Stimulated activated effector memory CD8-positive, alpha-beta T cell treated with anti-CD3 and anti-CD28 coated beads, Interleukin-12 subunit alpha, Interleukin-12 subunit beta, amount 100 ng/mL, for 72 hours (primary cell): ENCODE results near the gene RPL31.

Experiments used
- ATAC-seq: fragments of 150-1000 bp; cut with Tn5 transposase; 2 replicates; pipeline ENCODE4 v1.10.0; 2021
- DNase-seq, 2 donors: peaks; one replicate each; pipeline ENCODE4 v3.0.0; 2021 to 2022; ENCODE audit warnings: low spot score in 2 of 2
- H3K27ac Mint-ChIP-seq: one replicate; pipeline ENCODE4 v1.8.0; 2022; ENCODE audit warnings: mild to moderate bottlenecking, mixed read lengths
- H3K36me3 Mint-ChIP-seq: one replicate; pipeline ENCODE4 v1.8.0; 2022; ENCODE audit warnings: mild to moderate bottlenecking, mixed read lengths
- H3K4me1 Mint-ChIP-seq: one replicate; pipeline ENCODE4 v1.8.0; 2022; ENCODE audit warnings: mixed read lengths
- H3K4me3 Mint-ChIP-seq: one replicate; pipeline ENCODE4 v1.8.0; 2022; ENCODE audit warnings: mild to moderate bottlenecking, mixed read lengths
- H3K9me3 Mint-ChIP-seq: one replicate; pipeline ENCODE4 v1.8.0; 2022; ENCODE audit warnings: mixed read lengths

Gene RPL31

DNA sequence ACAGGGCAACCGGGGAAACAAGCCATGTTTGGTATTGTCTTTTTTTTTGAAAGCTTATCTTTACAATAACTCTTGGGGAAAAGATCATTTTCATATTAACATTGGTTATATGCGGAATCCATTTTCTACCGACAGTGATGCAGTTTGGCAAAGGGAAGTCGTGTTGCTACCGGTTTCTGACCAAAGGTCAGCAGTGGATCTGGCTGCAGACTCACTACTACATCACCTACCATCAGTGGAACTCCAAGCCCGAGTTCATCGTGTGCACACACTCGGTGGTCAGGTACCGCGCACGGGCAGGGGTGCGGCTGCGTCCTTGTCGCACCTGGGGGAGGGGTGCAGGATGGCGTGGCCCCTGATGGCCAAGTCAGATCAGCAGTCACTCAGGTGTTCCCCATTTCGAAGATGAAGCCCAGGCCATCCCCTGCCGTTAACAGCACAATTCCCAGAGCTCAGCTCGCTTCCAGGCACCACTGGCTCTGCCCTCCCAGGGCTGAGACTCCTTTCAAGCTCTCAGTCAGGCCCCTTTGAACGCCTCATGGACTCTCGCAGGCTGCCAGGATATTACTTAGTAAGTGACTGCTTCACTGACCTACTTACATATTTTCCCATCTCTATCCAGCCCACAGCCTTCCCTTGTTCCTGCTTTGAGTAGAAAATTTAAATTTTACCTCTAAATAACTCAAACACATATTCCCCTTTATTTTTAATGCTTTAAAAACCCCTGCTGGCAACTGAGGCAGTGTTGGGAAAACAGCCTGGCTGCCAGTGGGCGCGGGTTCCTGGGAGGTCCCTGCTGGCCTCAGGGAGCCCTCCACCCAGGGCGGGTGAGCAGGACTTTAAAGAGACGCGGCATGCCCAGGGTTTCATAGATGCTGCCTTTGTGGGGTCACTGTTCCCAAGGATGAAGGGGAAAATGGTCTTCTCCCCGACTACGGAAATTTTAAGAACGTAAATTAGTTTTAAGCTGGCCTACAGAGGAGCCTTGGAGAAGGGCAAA, 33.6 kb upstream of the RPL31 start:
- Mint-ChIP-seq H3K4me1 (no peaks in the 10 kb centered on the region), H3K9me3 (no peaks in the 10 kb centered on the region), H3K4me3 (no peak overlapping the region), H3K36me3 (no peaks in the 10 kb centered on the region), H3K27ac (no peak overlapping the region)
- no peak for DNase-seq
- ATAC-seq: no peak

- Mint-ChIP-seq H3K36me3 (no peaks in the 10 kb centered on the region), H3K4me3 (no peak overlapping the region), H3K4me1 (no peaks in the 10 kb centered on the region), H3K9me3 (no peaks in the 10 kb centered on the region), H3K27ac (no peak overlapping the region)
- ATAC-seq (no peak), DNase-seq (no peak)
These were observed 32.1 kb upstream of the RPL31 start for GRCh38 chr2:100969998-100970397.

- DNase-seq (no peak), ATAC-seq (no peak)
- Mint-ChIP-seq H3K4me3 (no peak overlapping the region), H3K27ac (no peak overlapping the region), H3K36me3 (no peaks in the 10 kb centered on the region), H3K9me3 (no peaks in the 10 kb centered on the region), H3K4me1 (no peaks in the 10 kb centered on the region)
These were observed 30.9 kb upstream of the RPL31 start for GRCh38 chr2:100971221-100971620.

- H3K9me3 Mint-ChIP-seq: no peaks in the 10 kb centered on the region
- no peaks in the 10 kb centered on the region for H3K4me1 Mint-ChIP-seq
- no peaks in the 10 kb centered on the region for H3K36me3 Mint-ChIP-seq
- DNase-seq: no peak
- no peak for ATAC-seq
- no peak overlapping the region for H3K4me3 Mint-ChIP-seq
- H3K27ac Mint-ChIP-seq: no peak overlapping the region
These were observed 29.6 kb upstream of the RPL31 start for GRCh38 chr2:100972452-100972851.

- H3K27ac Mint-ChIP-seq: no peak overlapping the region
- H3K36me3 Mint-ChIP-seq: no peaks in the 10 kb centered on the region
- no peaks in the 10 kb centered on the region for H3K9me3 Mint-ChIP-seq
- H3K4me1 Mint-ChIP-seq: peaks cover 9% of the 10 kb centered on the region
- ATAC-seq: no peak
- no peak for DNase-seq
- no peak overlapping the region for H3K4me3 Mint-ChIP-seq
These were observed 27.2 kb upstream of the RPL31 start for GRCh38 chr2:100974712-100975520.

GRCh38 chr2:100975521-100975785, 26.6 kb upstream of the RPL31 start:
- no peaks in the 10 kb centered on the region for H3K9me3 Mint-ChIP-seq
- no peak overlapping the region for H3K27ac Mint-ChIP-seq
- peaks cover 9% of the 10 kb centered on the region for H3K4me1 Mint-ChIP-seq
- H3K4me3 Mint-ChIP-seq: no peak overlapping the region
- H3K36me3 Mint-ChIP-seq: no peaks in the 10 kb centered on the region
- DNase-seq: no peak
- no peak for ATAC-seq

GRCh38 chr2:100976061-100976460, 26.0 kb upstream of the RPL31 start:
- Mint-ChIP-seq H3K9me3 (no peaks in the 10 kb centered on the region), H3K4me1 (peaks cover 9% of the 10 kb centered on the region), H3K36me3 (no peaks in the 10 kb centered on the region), H3K27ac (no peak overlapping the region), H3K4me3 (no peak overlapping the region)
- no peak for DNase-seq
- no peak for ATAC-seq

- Mint-ChIP-seq H3K4me1 (peaks cover 9% of the 10 kb centered on the region), H3K27ac (no peak overlapping the region), H3K36me3 (no peaks in the 10 kb centered on the region), H3K4me3 (no peak overlapping the region), H3K9me3 (no peaks in the 10 kb centered on the region)
- DNase-seq: no peak
- ATAC-seq: peak; percentile 3
These were observed 25.3 kb upstream of the RPL31 start for GRCh38 chr2:100976645-100977391.

DNA sequence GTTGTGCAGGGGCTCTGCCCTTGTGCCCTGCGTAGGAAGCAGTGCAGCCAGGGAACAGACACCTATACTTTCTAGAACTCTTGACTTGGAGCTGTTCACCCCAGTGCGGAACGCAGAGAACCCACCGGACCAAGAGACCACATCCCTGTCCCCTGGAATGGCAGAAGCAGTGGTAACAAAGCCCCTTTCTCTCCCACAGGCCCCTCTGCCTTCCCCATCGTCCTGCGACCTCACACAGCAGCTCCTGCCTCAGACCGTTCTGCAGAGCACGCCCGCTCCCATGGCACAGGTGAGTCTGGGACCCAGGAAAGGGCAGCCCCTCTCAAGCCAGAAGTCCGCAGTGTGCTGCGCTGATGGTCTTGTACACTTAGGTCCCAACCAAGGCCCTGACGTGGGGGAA, 24.6 kb upstream of the RPL31 start:
- peaks cover 9% of the 10 kb centered on the region for H3K4me1 Mint-ChIP-seq
- DNase-seq: no peak
- no peaks in the 10 kb centered on the region for H3K9me3 Mint-ChIP-seq
- peak; percentile 5 for ATAC-seq
- H3K36me3 Mint-ChIP-seq: no peaks in the 10 kb centered on the region
- H3K27ac Mint-ChIP-seq: no peak overlapping the region
- H3K4me3 Mint-ChIP-seq: no peak overlapping the region

- DNase-seq (no peak), ATAC-seq (peak; percentile 43)
- Mint-ChIP-seq H3K27ac (peak overlapping the region; percentile 70), H3K4me3 (no peak overlapping the region), H3K4me1 (peaks cover 9% of the 10 kb centered on the region), H3K9me3 (no peaks in the 10 kb centered on the region), H3K36me3 (no peaks in the 10 kb centered on the region)
These were observed 23.4 kb upstream of the RPL31 start for GRCh38 chr2:100978582-100979191.

- Mint-ChIP-seq H3K4me1 (peaks cover 13% of the 10 kb centered on the region), H3K4me3 (no peak overlapping the region), H3K9me3 (no peaks in the 10 kb centered on the region), H3K27ac (no peak overlapping the region), H3K36me3 (no peaks in the 10 kb centered on the region)
- ATAC-seq (no peak), DNase-seq (no peak)
These were observed 22.0 kb upstream of the RPL31 start for GRCh38 chr2:100980046-100980445.

GRCh38 chr2:100981011-100981410, 21.1 kb upstream of the RPL31 start:
- no peak overlapping the region for H3K4me3 Mint-ChIP-seq
- ATAC-seq (no peak), DNase-seq (no peak)
- H3K9me3 Mint-ChIP-seq: no peaks in the 10 kb centered on the region
- H3K36me3 Mint-ChIP-seq: no peaks in the 10 kb centered on the region
- peaks cover 15% of the 10 kb centered on the region for H3K4me1 Mint-ChIP-seq
- no peak overlapping the region for H3K27ac Mint-ChIP-seq

GRCh38 chr2:100982431-100982861, 19.6 kb upstream of the RPL31 start:
- no peak for ATAC-seq

GRCh38 chr2:100983201-100983600, 18.9 kb upstream of the RPL31 start:
- H3K4me1 Mint-ChIP-seq: peaks cover 13% of the 10 kb centered on the region
- H3K4me3 Mint-ChIP-seq: no peak overlapping the region
- H3K27ac Mint-ChIP-seq: no peak overlapping the region
- H3K9me3 Mint-ChIP-seq: no peaks in the 10 kb centered on the region
- ATAC-seq (no peak), DNase-seq (no peak)
- H3K36me3 Mint-ChIP-seq: no peaks in the 10 kb centered on the region

More at GRCh38 chr2:100982431-100982861, 19.6 kb upstream of the RPL31 start:
- Mint-ChIP-seq H3K4me1 (peaks cover 15% of the 10 kb centered on the region), H3K36me3 (no peaks in the 10 kb centered on the region), H3K4me3 (no peak overlapping the region), H3K9me3 (no peaks in the 10 kb centered on the region), H3K27ac (no peak overlapping the region)
- DNase-seq: no peak
